Stimulated activated CD8-positive, alpha-beta memory T cell treated with anti-CD3 and anti-CD28 coated beads, Interleukin-15, amount 100 ng/mL, for 1 hour (primary cell): ENCODE measurements around the gene PDE6B.
A peak's percentile ranks its signal among the peaks of the same experiment; 100 is the strongest.
"Not testable (repeated sequence)": the region's sequence is repeated elsewhere in the genome, so short reads cannot be mapped to it uniquely, and the experiment has no call there.

Experiments
- DNase-seq: peaks from one replicate; pipeline ENCODE4 v3.0.0-alpha.2; 2020; ENCODE audit warnings: low read depth

PDE6B gene

GRCh38 chr4:656436-657337, 31.3 kb downstream of the PDE6B start:
- no peak for DNase-seq

- no peak for DNase-seq
Observed at GRCh38 chr4:657338-657833, 32.0 kb downstream of the PDE6B start.

GRCh38 chr4:657834-658667, 32.7 kb downstream of the PDE6B start:
- DNase-seq, result no peak

- no peak for DNase-seq
Observed at GRCh38 chr4:658681-659667, 33.6 kb downstream of the PDE6B start.

- no peak for DNase-seq
Observed at GRCh38 chr4:659851-660250, 34.5 kb downstream of the PDE6B start.

- DNase-seq, result no peak
Observed at GRCh38 chr4:660401-660800, 35.0 kb downstream of the PDE6B start.

GRCh38 chr4:661231-661630, 35.9 kb downstream of the PDE6B start:
- DNase-seq, result no peak

- no peak for DNase-seq
Observed at GRCh38 chr4:661881-662761, 36.7 kb downstream of the PDE6B start.

GRCh38 chr4:663046-663437, 37.7 kb downstream of the PDE6B start:
- no peak for DNase-seq

GRCh38 chr4:663438-664428, 38.4 kb downstream of the PDE6B start:
- peak; percentile 51 for DNase-seq

- no peak for DNase-seq
Observed at GRCh38 chr4:664713-665231, 39.4 kb downstream of the PDE6B start.

- DNase-seq, result no peak
Observed at GRCh38 chr4:665381-665750, 40.0 kb downstream of the PDE6B start.

GRCh38 chr4:665751-666435, 40.5 kb downstream of the PDE6B start:
- DNase-seq, result no peak

- DNase-seq, result no peak
Observed at GRCh38 chr4:666436-666810, 41.0 kb downstream of the PDE6B start.

GRCh38 chr4:666822-667544, 41.6 kb downstream of the PDE6B start:
- no peak for DNase-seq

- DNase-seq, result no peak
Observed at GRCh38 chr4:667545-667925, 42.2 kb downstream of the PDE6B start.

GRCh38 chr4:668219-668618, 42.8 kb downstream of the PDE6B start:
- not testable (repeated sequence) for DNase-seq
